Measurements from ENCODE around the gene SRSF9. TPM values are rescaled to one million over a fixed set of nuclear protein-coding genes. Genes with fewer than 3 reads are reported as not detected.

The SRSF9 gene
- polyA plus RNA-seq, 1 of the 3 experiments (the other 2 are of a cell fraction) = 210 TPM

- no peak for TF ChIP-seq ELF1 (IDR thresholded peaks at IDR 0.05)
Measured at GRCh38 chr12:120481022-120481767, 11.6 kb upstream of the SRSF9 start (continued).

- TF ChIP-seq IRF3 (IDR thresholded peaks at IDR 0.05; ENCODE audit: low read depth, low read length) = no peak
- TF ChIP-seq TCF12 (IDR thresholded peaks at IDR 0.05) = no peak
- no peak for TF ChIP-seq TAF1 (IDR thresholded peaks at IDR 0.05; ENCODE audit: borderline replicate concordance, low read depth, low read length)
- no peak for TF ChIP-seq FOSL2 (IDR thresholded peaks at IDR 0.05; ENCODE audit: borderline replicate concordance, low read depth)
- TF ChIP-seq SMC3 (IDR thresholded peaks at IDR 0.05; ENCODE audit: low read depth, low read length) = no peak
- no peak for TF ChIP-seq SIN3A (IDR thresholded peaks at IDR 0.05; ENCODE audit: borderline replicate concordance, low read depth, low read length)
- Histone ChIP-seq H3K27ac (ENCODE audit: low read depth in 2 of 2, low read length in 1 of 2) (no peak overlapping the region), H3K4me3 (ENCODE audit: low read depth in 2 of 2, low read length in 1 of 2) (no peak overlapping the region), H3K4me1 (ENCODE audit: control insufficient read depth in 1 of 2, insufficient read depth in 2 of 2, low read depth in 1 of 2, low read length in 1 of 2) (peaks cover 0 to 2% of the 10 kb centered on the region in 2 experiments; a peak in 1 of 4 replicates), H3K9me2 (no peaks in the 10 kb centered on the region), H3K9ac (no peak overlapping the region), H3F3A (replicated peaks; ENCODE audit: insufficient read depth) (peaks cover 2% of the 10 kb centered on the region), H3K9me3 (no peaks in the 10 kb centered on the region), H3K27me3 (ENCODE audit: insufficient read depth) (no peaks in the 10 kb centered on the region), H4K20me1 (ENCODE audit: insufficient read depth) (no peaks in the 10 kb centered on the region), H2AFZ (ENCODE audit: low read depth) (no peak overlapping the region), H3K36me3 (replicated peaks in 1 of 2; ENCODE audit: control insufficient read depth in 1 of 2, insufficient read depth in 2 of 2, low read length in 1 of 2) (no peaks in the 10 kb centered on the region), H3K79me2 (ENCODE audit: insufficient read depth) (no peaks in the 10 kb centered on the region; the same call in 1 of the 2 replicates), H3K4me2 (no peak overlapping the region)
- DNase-seq = no peak
- CTCF ChIA-PET = interaction anchor here (0.6 to 2.5 kb wide), 3 partner anchors 10 to 32 kb away, joined by 3 to 7 read pairs (median 5); partner anchors contain the start of gene SRSF9
- 36% methylated on average over 1 of the region's 1 CpG for WGBS (ENCODE audit: low lambda C conversion rate)
- POLR2A ChIA-PET = interaction anchor here (0.5 to 1.3 kb wide), 2 partner anchors 15 to 91 kb away, joined by 3 to 5 read pairs; partner anchors contain the start of gene DYNLL1
Measured at GRCh38 chr12:120480211-120480610, 10.7 kb upstream of the SRSF9 start.

- Histone ChIP-seq H3K9me2 (no peaks in the 10 kb centered on the region), H3K9ac (no peak overlapping the region), H3K4me2 (no peak overlapping the region), H4K20me1 (ENCODE audit: insufficient read depth) (no peaks in the 10 kb centered on the region), H3K36me3 (replicated peaks in 1 of 2; ENCODE audit: control insufficient read depth in 1 of 2, insufficient read depth in 2 of 2, low read length in 1 of 2) (no peaks in the 10 kb centered on the region), H3K79me2 (ENCODE audit: insufficient read depth) (no peaks in the 10 kb centered on the region; the same call in 1 of the 2 replicates), H3K9me3 (no peaks in the 10 kb centered on the region), H2AFZ (ENCODE audit: low read depth) (no peak overlapping the region), H3K4me3 (ENCODE audit: low read depth in 2 of 2, low read length in 1 of 2) (no peak overlapping the region), H3K27ac (ENCODE audit: low read depth in 2 of 2, low read length in 1 of 2) (no peak overlapping the region), H3K27me3 (ENCODE audit: insufficient read depth) (no peaks in the 10 kb centered on the region), H3K4me1 (ENCODE audit: control insufficient read depth in 1 of 2, insufficient read depth in 2 of 2, low read depth in 1 of 2, low read length in 1 of 2) (peaks cover 0 to 2% of the 10 kb centered on the region in 2 experiments; a peak in 1 of 4 replicates), H3F3A (replicated peaks; ENCODE audit: insufficient read depth) (peaks cover 9% of the 10 kb centered on the region)
- TF ChIP-seq EZH2phosphoT487 (IDR thresholded peaks at IDR 0.05; ENCODE audit: borderline replicate concordance, low read depth) (no peak), ZBTB33 (IDR thresholded peaks at IDR 0.05; ENCODE audit: borderline replicate concordance, low read depth) (no peak)
- DNase-seq = no peak
- ChIA-PET CTCF (interaction anchor here (1.2 to 1.4 kb wide), 2 partner anchors 9 to 16 kb away, joined by 3 to 5 read pairs; no protein-coding TSS in a partner anchor), POLR2A (interaction anchor here (1.3 kb wide), 1 partner anchor 16 kb away, joined by 3 read pairs; the partner anchor contains the start of gene DYNLL1)
- 93% methylated on average over 1 of the region's 1 CpG for WGBS (ENCODE audit: low lambda C conversion rate)
Measured at GRCh38 chr12:120479458-120479857, 9.9 kb upstream of the SRSF9 start.
